GM15510 (cell line): Measurements from ENCODE around the gene STRA8.

Experiments
- POLR2A ChIP-seq: IDR thresholded peaks from 3 replicates; pipeline ENCODE4 v1.6.1; 2011; ENCODE audit warnings: borderline replicate concordance; ENCODE audit not compliant: insufficient read length; ENCODE audit errors: extremely low read depth

The STRA8 gene

GRCh38 chr7:135263321-135263970 lies 29.8 kb downstream of the STRA8 start:
- TF ChIP-seq POLR2A: no peak

- TF ChIP-seq POLR2A: no peak
These were observed 32.0 kb downstream of the STRA8 start for GRCh38 chr7:135265637-135266036.

GRCh38 chr7:135269921-135270320 lies 36.3 kb downstream of the STRA8 start:
- no peak for TF ChIP-seq POLR2A

- TF ChIP-seq POLR2A: no peak
These were observed 37.1 kb downstream of the STRA8 start for GRCh38 chr7:135270577-135271254.

- no peak for TF ChIP-seq POLR2A
These were observed 37.6 kb downstream of the STRA8 start for GRCh38 chr7:135271255-135271615.

- TF ChIP-seq POLR2A: no peak
These were observed 38.7 kb downstream of the STRA8 start for GRCh38 chr7:135272303-135272702.

- no peak for TF ChIP-seq POLR2A
These were observed 39.9 kb downstream of the STRA8 start for GRCh38 chr7:135273581-135273980.

GRCh38 chr7:135274495-135275268 lies 41.0 kb downstream of the STRA8 start:
- no peak for TF ChIP-seq POLR2A

- TF ChIP-seq POLR2A: no peak
These were observed 42.4 kb downstream of the STRA8 start for GRCh38 chr7:135275971-135276580.

GRCh38 chr7:135277161-135277560 lies 43.5 kb downstream of the STRA8 start:
- TF ChIP-seq POLR2A: no peak

- no peak for TF ChIP-seq POLR2A
These were observed 47.8 kb downstream of the STRA8 start for GRCh38 chr7:135281363-135281949.

- TF ChIP-seq POLR2A: no peak
These were observed 49.1 kb downstream of the STRA8 start for GRCh38 chr7:135282561-135283254.

GRCh38 chr7:135283959-135284638 lies 50.5 kb downstream of the STRA8 start:
- no peak for TF ChIP-seq POLR2A

GRCh38 chr7:135285547-135286233 lies 52.1 kb downstream of the STRA8 start:
- TF ChIP-seq POLR2A: no peak

GRCh38 chr7:135286876-135287275 lies 53.2 kb downstream of the STRA8 start:
- no peak for TF ChIP-seq POLR2A
